Ascending aorta (tissue), 2 donors: ENCODE data around the gene MMP20. TPM values are rescaled to one million over a fixed set of nuclear protein-coding genes. Genes with fewer than 3 reads are reported as not detected.

Experiments used
- DNase-seq, 2 donors: peaks; one replicate each; pipeline ENCODE4 v3.0.0-alpha.2; 2019; ENCODE audit warnings: low spot score in 2 of 2
- H3K27ac ChIP-seq, 2 donors: fragments of 200-600 bp; sonication (generic); one replicate each; pipeline ENCODE4 v1.5.1; 2016 to 2017; ENCODE audit warnings: mild to moderate bottlenecking in 1 of 2
- H3K27me3 ChIP-seq: fragments of 200-600 bp; sonication (generic); one replicate; pipeline ENCODE4 v1.5.1; 2017
- H3K36me3 ChIP-seq, 2 donors: fragments of 200-600 bp; sonication (generic); one replicate each; pipeline ENCODE4 v1.5.1; 2016
- H3K4me1 ChIP-seq, 2 donors: fragments of 200-600 bp; sonication (generic); one replicate each; pipeline ENCODE4 v1.5.1; 2016 to 2017; ENCODE audit warnings: mild to moderate bottlenecking in 1 of 2
- H3K4me3 ChIP-seq, 2 donors: fragments of 200-600 bp; sonication (generic); one replicate each; pipeline ENCODE4 v1.5.1; 2016 to 2017; ENCODE audit warnings: mild to moderate bottlenecking in 1 of 2
- H3K9me3 ChIP-seq, 2 donors: fragments of 200-600 bp; sonication (generic); one replicate each; pipeline ENCODE4 v1.5.1; 2016
- CTCF ChIP-seq, 3 experiments: fragments of 200-600 bp in 2 of 3; fragments of 450-650 bp in 1 of 3; sonication (generic) in 2 of 3; IDR thresholded peaks; one replicate each; pipeline ENCODE4 v1.5.1; 2016 to 2019; ENCODE audit warnings: antibody characterized with exemption in 3 of 3, mild to moderate bottlenecking in 1 of 3, moderate library complexity in 1 of 3
- intact Hi-C: fragments of 100-400 bp; cut with DNase I; formaldehyde crosslinking; loops from one replicate; pipeline ENCODE4 v1.15.1; 2023
- total RNA-seq: library from RNA; depleted of rRNA; stranded (reverse); fragments of >200 nt; gene quantifications from one replicate; pipeline ENCODE4 v1.1.0, GENCODE V29; 2016

MMP20 gene
- total RNA-seq, 1 donor from 2014 or later: not detected

DNA sequence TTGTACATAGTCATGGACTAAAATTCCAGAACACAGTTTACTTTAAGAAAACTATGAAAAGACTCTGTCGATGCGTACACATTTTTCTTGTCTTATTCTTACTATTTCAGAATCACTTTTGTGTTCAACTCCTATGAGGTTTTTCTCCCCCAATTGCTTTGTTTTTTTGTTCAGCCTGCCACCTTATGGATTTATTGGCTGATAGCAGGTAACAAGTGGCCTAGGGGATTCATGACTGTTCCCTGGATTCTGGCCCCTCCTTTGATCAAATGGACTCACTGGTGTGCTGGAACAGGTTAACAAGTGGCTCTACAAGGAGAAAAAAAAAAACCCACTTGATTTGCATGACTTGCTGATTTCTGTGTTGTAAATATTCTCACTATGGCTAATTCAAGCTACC lies 10.6 kb downstream of the MMP20 start:
- intact Hi-C loops: loop anchor here (5.0 kb wide), 1 partner anchor 222 kb away; no protein-coding TSS in a partner anchor

DNA sequence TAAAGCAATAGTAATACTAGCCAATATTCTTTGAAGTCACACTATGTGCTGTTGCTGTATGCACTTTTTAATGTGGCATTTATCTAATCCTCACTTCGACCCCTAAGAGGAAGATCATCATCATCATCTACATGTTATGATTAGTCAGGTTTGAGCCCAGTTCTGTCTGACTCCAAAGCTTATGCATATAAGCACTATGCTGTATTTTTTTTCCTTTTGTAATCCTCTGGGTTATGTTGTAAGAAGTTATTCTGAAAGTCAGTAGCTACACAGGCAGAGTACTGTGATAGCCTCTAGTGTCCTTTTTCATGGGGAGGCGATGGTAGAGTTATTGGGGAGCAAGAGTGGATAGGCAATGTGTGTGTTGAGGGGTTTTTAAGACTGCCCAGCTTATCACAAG lies 11.1 kb downstream of the MMP20 start:
- no peaks in the 10 kb centered on the region for H3K9me3 ChIP-seq
- intact Hi-C loops: loop anchor here (5.0 kb wide), 1 partner anchor 222 kb away; no protein-coding TSS in a partner anchor
- H3K4me3 ChIP-seq: no peak overlapping the region
- no peak for DNase-seq
- no peak for TF ChIP-seq CTCF (IDR thresholded peaks at IDR 0.05)
- no peaks in the 10 kb centered on the region for H3K36me3 ChIP-seq
- H3K27me3 ChIP-seq: no peaks in the 10 kb centered on the region
- H3K4me1 ChIP-seq: no peaks in the 10 kb centered on the region
- no peak overlapping the region for H3K27ac ChIP-seq

More for the DNA sequence above, 10.6 kb downstream of the MMP20 start:
- TF ChIP-seq CTCF (IDR thresholded peaks at IDR 0.05): no peak
- Histone ChIP-seq H3K27me3 (no peaks in the 10 kb centered on the region), H3K4me3 (no peak overlapping the region), H3K4me1 (no peaks in the 10 kb centered on the region), H3K36me3 (no peaks in the 10 kb centered on the region), H3K9me3 (no peaks in the 10 kb centered on the region), H3K27ac (no peak overlapping the region)
- no peak for DNase-seq

GRCh38 chr11:102613450-102613849 lies 11.7 kb downstream of the MMP20 start:
- no peak overlapping the region for H3K4me3 ChIP-seq
- H3K9me3 ChIP-seq: no peaks in the 10 kb centered on the region
- no peaks in the 10 kb centered on the region for H3K4me1 ChIP-seq
- no peak for DNase-seq
- no peak for TF ChIP-seq CTCF (IDR thresholded peaks at IDR 0.05)
- H3K36me3 ChIP-seq: no peaks in the 10 kb centered on the region
- H3K27ac ChIP-seq: no peak overlapping the region
- no peaks in the 10 kb centered on the region for H3K27me3 ChIP-seq
- intact Hi-C loops: loop anchor here (5.0 kb wide), 1 partner anchor 221 kb away; no protein-coding TSS in a partner anchor

- H3K36me3 ChIP-seq: no peaks in the 10 kb centered on the region
- no peaks in the 10 kb centered on the region for H3K27me3 ChIP-seq
- H3K4me3 ChIP-seq: no peak overlapping the region
- DNase-seq: no peak
- no peak for TF ChIP-seq CTCF (IDR thresholded peaks at IDR 0.05)
- intact Hi-C loops: loop anchor here (5.0 kb wide), 1 partner anchor 219 kb away; no protein-coding TSS in a partner anchor
- H3K27ac ChIP-seq: no peak overlapping the region
- H3K4me1 ChIP-seq: no peaks in the 10 kb centered on the region
- no peaks in the 10 kb centered on the region for H3K9me3 ChIP-seq
Observed at GRCh38 chr11:102611291-102611690, 13.8 kb downstream of the MMP20 start.

GRCh38 chr11:102610200-102610599 lies 14.9 kb downstream of the MMP20 start:
- H3K9me3 ChIP-seq: no peaks in the 10 kb centered on the region
- H3K36me3 ChIP-seq: no peaks in the 10 kb centered on the region
- intact Hi-C loops: loop anchor here (5.0 kb wide), 1 partner anchor 218 kb away; no protein-coding TSS in a partner anchor
- H3K4me1 ChIP-seq: no peaks in the 10 kb centered on the region
- H3K4me3 ChIP-seq: no peak overlapping the region
- H3K27me3 ChIP-seq: no peaks in the 10 kb centered on the region
- no peak for DNase-seq
- no peak overlapping the region for H3K27ac ChIP-seq
- no peak for TF ChIP-seq CTCF (IDR thresholded peaks at IDR 0.05)

GRCh38 chr11:102608699-102609098 lies 16.4 kb downstream of the MMP20 start:
- DNase-seq: no peak
- TF ChIP-seq CTCF (IDR thresholded peaks at IDR 0.05): no peak
- no peak overlapping the region for H3K27ac ChIP-seq
- no peaks in the 10 kb centered on the region for H3K4me1 ChIP-seq
- no peaks in the 10 kb centered on the region for H3K27me3 ChIP-seq
- H3K9me3 ChIP-seq: no peaks in the 10 kb centered on the region
- H3K36me3 ChIP-seq: no peaks in the 10 kb centered on the region
- H3K4me3 ChIP-seq: no peak overlapping the region
- intact Hi-C loops: no loop called here
